ENCODE measurements around the gene DNAH3. TPM values are rescaled to one million over a fixed set of nuclear protein-coding genes. Genes with fewer than 3 reads are reported as not detected.

The DNAH3 gene
- total RNA-seq, 1 experiment from 2014 or later = 0.15 TPM

GRCh38 chr16:21160276-21160675 lies 9.6 kb upstream of the DNAH3 start:
- ChIA-PET RAD21 (ENCODE audit: low non-redundant PET in 1 of 2, low total read pairs in 2 of 2, uncharacterized antibody in 2 of 2, unreplicated experiment in 2 of 2) (no interaction called here), POLR2A (interaction anchor here (2.1 kb wide), 1 partner anchor 140 kb away, joined by 7 read pairs; no protein-coding TSS in a partner anchor), CTCF (interaction anchor here (1.5 to 4.9 kb wide), 2 partner anchors 28 to 141 kb away, joined by 6 to 60 read pairs; no protein-coding TSS in a partner anchor)
- no peak for DNase-seq (ENCODE audit: low read depth, low spot score)
- Histone ChIP-seq H3K4me3 (replicated peaks in 1 of 2; ENCODE audit: low read depth in 1 of 2, low read length in 2 of 2) (no peak overlapping the region), H4K20me1 (ENCODE audit: insufficient read depth) (no peaks in the 10 kb centered on the region), H3K9me3 (ENCODE audit: control insufficient read depth in 1 of 2, insufficient read depth in 1 of 2, low read depth in 1 of 2, low read length in 2 of 2) (no peaks in the 10 kb centered on the region), H3K4me2 (ENCODE audit: low read length) (no peak overlapping the region), H3K79me2 (ENCODE audit: insufficient read depth, low read length) (peaks cover 10% of the 10 kb centered on the region; the same call in 1 of the 2 replicates), H3K27me3 (ENCODE audit: insufficient read depth, low read length) (no peaks in the 10 kb centered on the region), H3K36me3 (ENCODE audit: control insufficient read depth in 1 of 2, insufficient read depth in 2 of 2, low read length in 2 of 2) (peaks cover 13 to 18% of the 10 kb centered on the region in 2 experiments), H2AFZ (ENCODE audit: low read depth, low read length, poor library complexity, severe bottlenecking) (no peak overlapping the region), H3K9me2 (ENCODE audit: insufficient read depth) (no peaks in the 10 kb centered on the region), H3K9ac (ENCODE audit: low read length) (no peak overlapping the region), H3K4me1 (ENCODE audit: control insufficient read depth in 1 of 2, insufficient read depth in 2 of 2, low read length in 2 of 2) (peaks cover 15 to 27% of the 10 kb centered on the region in 2 experiments), H3K27ac (ENCODE audit: low read depth, low read length) (no peak overlapping the region)
- ATAC-seq = no peak
- no TSS peak for BruUV-seq (replicated peaks)
- intact Hi-C loops (cut with micrococcal nuclease) = no loop called here
- TF ChIP-seq ZNF274 (IDR thresholded peaks at IDR 0.05; ENCODE audit: low read depth, low read length) (no peak), CTCF (IDR thresholded peaks at IDR 0.05 in 2 of 3, conservative IDR thresholded peaks at IDR 0.05 in 1 of 3; ENCODE audit: borderline replicate concordance in 1 of 3, insufficient read depth in 1 of 3, low read depth in 2 of 3, low read length in 2 of 3) (no peak), POLR2AphosphoS5 (IDR thresholded peaks at IDR 0.05; ENCODE audit: low read depth, low read length) (no peak), TCF7L2 (IDR thresholded peaks at IDR 0.05; ENCODE audit: borderline replicate concordance, extremely low read depth, insufficient read depth, insufficient read length) (no peak), SIN3A (IDR thresholded peaks at IDR 0.05; ENCODE audit: low read depth) (no peak), SP1 (IDR thresholded peaks at IDR 0.05; ENCODE audit: low read depth) (no peak), YY1 (IDR thresholded peaks at IDR 0.05; ENCODE audit: extremely low read depth, insufficient replicate concordance, low read depth, low read length) (no peak), ELF1 (IDR thresholded peaks at IDR 0.05; ENCODE audit: borderline replicate concordance, low read depth) (no peak), FOSL1 (IDR thresholded peaks at IDR 0.05; ENCODE audit: low read depth) (no peak), ZFX (IDR thresholded peaks at IDR 0.05) (no peak), CBX3 (IDR thresholded peaks at IDR 0.05; ENCODE audit: low read depth) (no peak), POLR2A (IDR thresholded peaks at IDR 0.05; ENCODE audit: borderline replicate concordance, extremely low read depth, insufficient read depth, insufficient read length) (no peak), CEBPB (IDR thresholded peaks at IDR 0.05; ENCODE audit: low read depth) (no peak), EGR1 (IDR thresholded peaks at IDR 0.05; ENCODE audit: low read depth) (no peak), EZH2 (IDR thresholded peaks at IDR 0.05) (no peak), SRF (IDR thresholded peaks at IDR 0.05; ENCODE audit: low read depth) (no peak)
- TF ChIP-seq, protein P1, sequence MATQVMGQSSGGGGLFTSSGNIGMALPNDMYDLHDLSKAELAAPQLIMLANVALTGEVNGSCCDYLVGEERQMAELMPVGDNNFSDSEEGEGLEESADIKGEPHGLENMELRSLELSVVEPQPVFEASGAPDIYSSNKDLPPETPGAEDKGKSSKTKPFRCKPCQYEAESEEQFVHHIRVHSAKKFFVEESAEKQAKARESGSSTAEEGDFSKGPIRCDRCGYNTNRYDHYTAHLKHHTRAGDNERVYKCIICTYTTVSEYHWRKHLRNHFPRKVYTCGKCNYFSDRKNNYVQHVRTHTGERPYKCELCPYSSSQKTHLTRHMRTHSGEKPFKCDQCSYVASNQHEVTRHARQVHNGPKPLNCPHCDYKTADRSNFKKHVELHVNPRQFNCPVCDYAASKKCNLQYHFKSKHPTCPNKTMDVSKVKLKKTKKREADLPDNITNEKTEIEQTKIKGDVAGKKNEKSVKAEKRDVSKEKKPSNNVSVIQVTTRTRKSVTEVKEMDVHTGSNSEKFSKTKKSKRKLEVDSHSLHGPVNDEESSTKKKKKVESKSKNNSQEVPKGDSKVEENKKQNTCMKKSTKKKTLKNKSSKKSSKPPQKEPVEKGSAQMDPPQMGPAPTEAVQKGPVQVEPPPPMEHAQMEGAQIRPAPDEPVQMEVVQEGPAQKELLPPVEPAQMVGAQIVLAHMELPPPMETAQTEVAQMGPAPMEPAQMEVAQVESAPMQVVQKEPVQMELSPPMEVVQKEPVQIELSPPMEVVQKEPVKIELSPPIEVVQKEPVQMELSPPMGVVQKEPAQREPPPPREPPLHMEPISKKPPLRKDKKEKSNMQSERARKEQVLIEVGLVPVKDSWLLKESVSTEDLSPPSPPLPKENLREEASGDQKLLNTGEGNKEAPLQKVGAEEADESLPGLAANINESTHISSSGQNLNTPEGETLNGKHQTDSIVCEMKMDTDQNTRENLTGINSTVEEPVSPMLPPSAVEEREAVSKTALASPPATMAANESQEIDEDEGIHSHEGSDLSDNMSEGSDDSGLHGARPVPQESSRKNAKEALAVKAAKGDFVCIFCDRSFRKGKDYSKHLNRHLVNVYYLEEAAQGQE (IDR thresholded peaks at IDR 0.05; ENCODE audit: low read depth) = no peak
- TF ChIP-seq, protein P2, sequence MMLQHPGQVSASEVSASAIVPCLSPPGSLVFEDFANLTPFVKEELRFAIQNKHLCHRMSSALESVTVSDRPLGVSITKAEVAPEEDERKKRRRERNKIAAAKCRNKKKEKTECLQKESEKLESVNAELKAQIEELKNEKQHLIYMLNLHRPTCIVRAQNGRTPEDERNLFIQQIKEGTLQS (IDR thresholded peaks at IDR 0.05) = no peak
